Astrocyte (in vitro differentiated cells and primary cell): ENCODE measurements around the gene DLGAP1. TPM values are rescaled to one million over a fixed set of nuclear protein-coding genes. Genes with fewer than 3 reads are reported as not detected.

Experiments
- DNase-seq: peaks from one replicate; pipeline ENCODE4 v3.0.0-alpha.2; 2010; ENCODE audit warnings: low read depth
- FAIRE-seq: peaks from 2 replicates; lab custom pipeline; 2011; peaks lifted over from hg19 to GRCh38; lab: Jason Lieb, UNC
- H2AFZ ChIP-seq: 2 replicates; pipeline ENCODE4 v1.6.0; 2012; ENCODE audit warnings: low read depth, low read length, inconsistent platforms
- H3K27ac ChIP-seq: 2 replicates; pipeline ENCODE4 v1.5.1; 2011; ENCODE audit warnings: low read depth, low read length, inconsistent platforms
- H3K27me3 ChIP-seq: 2 replicates; pipeline ENCODE4 v1.6.0; 2011; ENCODE audit warnings: low read length, inconsistent platforms; ENCODE audit not compliant: insufficient read depth
- H3K36me3 ChIP-seq: 2 replicates; pipeline ENCODE4 v1.5.1; 2011; ENCODE audit warnings: low read length, inconsistent platforms; ENCODE audit not compliant: insufficient read depth
- H3K4me1 ChIP-seq: 2 replicates; pipeline ENCODE4 v1.5.1; 2011; ENCODE audit warnings: low read length, inconsistent platforms; ENCODE audit not compliant: insufficient read depth
- H3K4me2 ChIP-seq: 2 replicates; pipeline ENCODE4 v1.6.0; 2012; ENCODE audit warnings: low read length, inconsistent platforms
- H3K4me3 ChIP-seq: 2 replicates; pipeline ENCODE4 v1.5.1; 2011; ENCODE audit warnings: low read depth, mild to moderate bottlenecking, low read length, inconsistent platforms; ENCODE audit not compliant: insufficient read depth
- H3K79me2 ChIP-seq: 2 replicates; pipeline ENCODE4 v1.6.0; 2012; ENCODE audit warnings: mild to moderate bottlenecking, low read length, inconsistent platforms; ENCODE audit not compliant: insufficient read depth
- H3K9ac ChIP-seq: 2 replicates; pipeline ENCODE4 v1.6.0; 2012; ENCODE audit warnings: mild to moderate bottlenecking, low read length, inconsistent platforms
- H3K9me3 ChIP-seq: 2 replicates; pipeline ENCODE4 v1.5.1; 2012; ENCODE audit warnings: low read depth, mild to moderate bottlenecking, low read length, inconsistent platforms; ENCODE audit not compliant: insufficient read depth
- H4K20me1 ChIP-seq: 2 replicates; pipeline ENCODE4 v1.6.0; 2012; ENCODE audit warnings: low read length, inconsistent platforms; ENCODE audit not compliant: insufficient read depth
- H3K27ac Mint-ChIP-seq: one replicate; pipeline ENCODE4 v1.8.0; 2021; ENCODE audit warnings: mild to moderate bottlenecking, mixed read lengths; ENCODE audit not compliant: unreplicated experiment
- H3K27me3 Mint-ChIP-seq: one replicate; pipeline ENCODE4 v1.8.0; 2021; ENCODE audit warnings: low read depth, mixed read lengths; ENCODE audit not compliant: unreplicated experiment
- H3K36me3 Mint-ChIP-seq: one replicate; pipeline ENCODE4 v1.8.0; 2021; ENCODE audit warnings: low read depth, mixed read lengths; ENCODE audit not compliant: unreplicated experiment
- H3K4me1 Mint-ChIP-seq: one replicate; pipeline ENCODE4 v1.8.0; 2021; ENCODE audit warnings: low read depth, mixed read lengths; ENCODE audit not compliant: unreplicated experiment
- H3K4me3 Mint-ChIP-seq: one replicate; pipeline ENCODE4 v1.8.0; 2021; ENCODE audit warnings: mild to moderate bottlenecking, moderate library complexity, mixed read lengths; ENCODE audit not compliant: unreplicated experiment
- H3K9me3 Mint-ChIP-seq: one replicate; pipeline ENCODE4 v1.8.0; 2021; ENCODE audit warnings: mild to moderate bottlenecking, mixed read lengths; ENCODE audit not compliant: unreplicated experiment
- CTCF ChIP-seq: IDR thresholded peaks from 2 replicates; pipeline ENCODE4 v1.5.1; 2011; ENCODE audit warnings: low read depth, mild to moderate bottlenecking, inconsistent platforms, low read length, moderate library complexity; ENCODE audit not compliant: insufficient read depth
- EZH2 ChIP-seq: IDR thresholded peaks from 2 replicates; pipeline ENCODE4 v1.6.1; 2012; ENCODE audit warnings: mild to moderate bottlenecking, low read length, inconsistent platforms; ENCODE audit not compliant: insufficient read depth
- total RNA-seq: library from RNA; stranded (reverse); gene quantifications from 2 replicates; pipeline ENCODE4 v1.2.1, GENCODE V29; 2021

Gene DLGAP1
- total RNA-seq, 1 donor from 2014 or later = 2.3 TPM

DNA sequence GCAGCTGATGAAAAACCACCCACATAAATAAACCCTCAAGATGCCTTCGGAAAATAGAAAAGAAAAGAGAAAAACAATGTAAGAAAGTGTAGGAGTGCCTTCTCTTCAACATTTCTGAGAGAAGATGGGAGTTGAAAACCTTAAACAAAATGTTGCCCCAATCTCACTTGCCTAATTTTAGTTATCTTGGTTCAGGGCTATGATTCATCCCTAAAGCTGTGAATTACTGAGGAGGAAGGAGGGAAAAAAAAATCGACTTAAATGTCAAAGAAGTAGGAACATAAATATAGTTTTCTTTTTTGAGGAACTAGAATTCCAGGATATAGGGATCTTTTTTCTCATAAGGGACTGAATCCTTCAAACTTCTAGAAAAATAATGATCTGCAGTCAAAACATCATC, 644.8 kb downstream of the DLGAP1 start:
- DNase-seq (no peak), FAIRE-seq (no peak)
- Histone ChIP-seq H3K79me2 (no peaks in the 10 kb centered on the region), H3K4me1 (peaks cover 4% of the 10 kb centered on the region), H3K36me3 (no peaks in the 10 kb centered on the region), H2AFZ (no peak overlapping the region), H4K20me1 (no peaks in the 10 kb centered on the region), H3K4me2 (no peak overlapping the region), H3K27me3 (no peaks in the 10 kb centered on the region), H3K9me3 (no peaks in the 10 kb centered on the region), H3K27ac (no peak overlapping the region), H3K9ac (no peak overlapping the region), H3K4me3 (no peak overlapping the region)
- Mint-ChIP-seq H3K27ac (no peak overlapping the region), H3K27me3 (no peaks in the 10 kb centered on the region), H3K4me3 (no peak overlapping the region), H3K36me3 (no peaks in the 10 kb centered on the region), H3K4me1 (peaks cover 7% of the 10 kb centered on the region), H3K9me3 (no peaks in the 10 kb centered on the region)
- TF ChIP-seq EZH2 = no peak
- no peak for TF ChIP-seq CTCF

DNA sequence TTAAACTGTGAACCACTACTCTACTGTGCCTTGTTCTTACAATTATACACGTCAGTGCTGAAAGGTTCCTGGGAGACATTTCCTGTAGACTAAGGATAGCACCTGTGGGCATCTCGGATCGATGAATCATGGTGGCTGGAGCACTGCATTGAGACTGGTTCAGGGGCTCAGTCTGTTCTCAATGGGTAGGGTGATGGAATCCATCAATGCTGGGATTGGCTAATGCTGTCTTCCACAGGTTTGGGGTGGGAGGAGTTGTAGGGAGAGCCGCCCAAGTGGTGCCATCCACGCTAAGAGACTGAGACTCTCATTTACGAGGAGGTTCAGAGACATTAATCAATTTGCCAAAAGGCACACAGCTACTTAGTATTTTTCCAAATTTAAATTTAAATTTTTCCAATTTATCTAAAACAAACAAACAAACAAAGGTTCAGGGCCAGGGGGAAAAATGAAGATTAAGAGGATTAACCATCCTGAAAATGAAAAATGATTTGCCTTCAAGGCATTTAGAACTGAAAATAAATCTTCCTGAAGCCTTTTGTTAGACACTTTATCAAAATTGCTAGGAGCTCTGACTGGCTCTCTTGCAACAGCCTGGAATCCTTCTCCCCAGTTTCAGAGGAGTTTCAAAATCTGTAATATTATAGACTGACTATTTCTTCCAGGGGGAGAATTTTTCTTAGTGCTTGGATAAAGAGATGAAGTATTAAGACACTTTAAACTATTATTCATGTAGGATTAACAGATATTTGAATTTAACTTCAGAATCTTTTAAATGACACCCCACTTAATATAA, 645.9 kb downstream of the DLGAP1 start:
- Histone ChIP-seq H3K9me3 (no peaks in the 10 kb centered on the region), H3K4me2 (no peak overlapping the region), H3K79me2 (no peaks in the 10 kb centered on the region), H3K4me1 (no peaks in the 10 kb centered on the region), H3K9ac (no peak overlapping the region), H3K27me3 (no peaks in the 10 kb centered on the region), H3K36me3 (no peaks in the 10 kb centered on the region), H4K20me1 (no peaks in the 10 kb centered on the region), H2AFZ (no peak overlapping the region), H3K27ac (no peak overlapping the region), H3K4me3 (no peak overlapping the region)
- no peaks in the 10 kb centered on the region for H3K36me3 Mint-ChIP-seq
- FAIRE-seq (no peak), DNase-seq (no peak)
- H3K4me3 Mint-ChIP-seq = no peak overlapping the region
- TF ChIP-seq CTCF (no peak), EZH2 (no peak)
- no peaks in the 10 kb centered on the region for H3K9me3 Mint-ChIP-seq
- no peak overlapping the region for H3K27ac Mint-ChIP-seq
- peaks cover 5% of the 10 kb centered on the region for H3K4me1 Mint-ChIP-seq
- H3K27me3 Mint-ChIP-seq = no peaks in the 10 kb centered on the region

DNA sequence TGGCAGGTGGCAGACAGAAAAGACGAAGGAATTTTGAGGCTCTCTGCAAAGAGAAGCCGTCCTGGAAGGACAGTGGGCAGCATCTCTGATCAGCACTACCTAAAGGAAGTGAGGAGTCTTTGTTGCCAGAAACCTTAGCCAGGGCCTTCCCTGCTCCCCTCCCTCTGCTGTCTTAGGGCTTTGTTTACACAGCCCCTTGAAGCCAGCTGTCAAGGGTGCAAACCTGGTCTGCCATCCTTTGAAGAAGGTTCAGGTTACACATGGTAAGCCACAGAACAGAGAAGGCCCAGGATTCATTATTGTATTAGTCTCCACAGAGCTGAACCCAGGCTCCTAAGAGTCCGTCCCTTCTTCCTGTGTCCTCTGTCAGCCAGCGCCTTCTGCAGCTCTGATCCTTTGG, 648.5 kb downstream of the DLGAP1 start:
- Histone ChIP-seq H3K9me3 (no peaks in the 10 kb centered on the region), H3K4me1 (no peaks in the 10 kb centered on the region), H3K27ac (no peak overlapping the region), H3K27me3 (no peaks in the 10 kb centered on the region), H3K36me3 (no peaks in the 10 kb centered on the region), H3K4me2 (no peak overlapping the region), H3K4me3 (no peak overlapping the region), H4K20me1 (no peaks in the 10 kb centered on the region), H2AFZ (no peak overlapping the region), H3K9ac (no peak overlapping the region), H3K79me2 (no peaks in the 10 kb centered on the region)
- DNase-seq (no peak), FAIRE-seq (no peak)
- no peaks in the 10 kb centered on the region for H3K36me3 Mint-ChIP-seq
- H3K4me3 Mint-ChIP-seq = no peak overlapping the region
- TF ChIP-seq CTCF (no peak), EZH2 (no peak)
- H3K27ac Mint-ChIP-seq = no peak overlapping the region
- H3K27me3 Mint-ChIP-seq = no peaks in the 10 kb centered on the region
- H3K4me1 Mint-ChIP-seq = peaks cover 5% of the 10 kb centered on the region
- no peaks in the 10 kb centered on the region for H3K9me3 Mint-ChIP-seq
